ENCODE results near the gene GOLPH3L.
"Not testable (repeated sequence)": the region's sequence is repeated elsewhere in the genome, so short reads cannot be mapped to it uniquely, and the experiment has no call there.

GOLPH3L gene

GRCh38 chr1:150654635-150655034 lies 42.3 kb downstream of the GOLPH3L start:
- not testable (repeated sequence) for DNase-seq

DNA sequence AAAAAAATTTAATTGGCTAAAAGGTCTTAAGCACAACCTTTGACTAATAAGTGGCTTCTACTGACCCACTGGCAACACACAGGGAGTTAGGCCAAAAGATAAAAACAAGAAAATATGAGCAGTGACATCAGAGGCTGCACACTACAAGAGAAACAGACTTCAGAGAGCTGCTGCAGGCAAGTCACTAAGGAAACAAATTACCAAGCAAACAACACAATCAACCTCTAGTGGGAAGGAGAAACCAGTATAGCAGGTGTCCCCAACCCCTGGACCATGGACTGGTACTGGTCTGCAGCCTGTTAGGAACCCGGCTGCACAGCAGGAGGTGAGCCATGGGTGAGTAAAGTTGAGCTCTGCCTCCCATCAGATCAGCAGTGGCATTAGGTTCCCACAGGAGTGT lies 46.8 kb downstream of the GOLPH3L start:
- no peak for DNase-seq

GRCh38 chr1:150649441-150650075 lies 47.4 kb downstream of the GOLPH3L start:
- no peak for DNase-seq

GRCh38 chr1:150642296-150642695 lies 54.7 kb downstream of the GOLPH3L start:
- DNase-seq: no peak

- DNase-seq: not testable (repeated sequence)
Observed at GRCh38 chr1:150641126-150641815, 55.7 kb downstream of the GOLPH3L start.

DNA sequence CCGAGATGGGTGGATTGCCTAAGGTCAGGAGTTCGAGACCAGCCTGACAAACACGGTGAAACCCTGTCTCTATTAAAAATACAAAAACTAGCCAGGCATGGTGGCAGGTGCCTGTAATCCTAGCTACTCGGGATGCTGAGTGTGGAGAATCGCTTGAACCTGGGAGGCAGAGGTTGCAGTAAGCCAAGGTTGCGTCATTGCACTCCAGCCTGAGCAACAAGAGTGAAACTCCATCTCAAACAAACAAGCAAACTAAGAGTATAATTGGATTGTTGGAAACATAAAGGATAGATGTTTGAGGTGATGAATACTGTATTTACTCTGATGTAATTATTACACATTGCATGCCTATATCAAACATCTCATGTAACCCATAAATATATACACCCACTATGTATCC lies 58.5 kb downstream of the GOLPH3L start:
- not testable (repeated sequence) for DNase-seq

- not testable (repeated sequence) for DNase-seq
Observed at GRCh38 chr1:150634839-150635622, 61.9 kb downstream of the GOLPH3L start.

- peak; percentile 98 for DNase-seq
Observed at GRCh38 chr1:150629115-150629928, 67.6 kb downstream of the GOLPH3L start, which contains the start of gene ENSA. Gene ENSA, minus strand, starts transcription at chr1:150629612. Its CDS starts 142 bp downstream, at chr1:150629470.

DNA sequence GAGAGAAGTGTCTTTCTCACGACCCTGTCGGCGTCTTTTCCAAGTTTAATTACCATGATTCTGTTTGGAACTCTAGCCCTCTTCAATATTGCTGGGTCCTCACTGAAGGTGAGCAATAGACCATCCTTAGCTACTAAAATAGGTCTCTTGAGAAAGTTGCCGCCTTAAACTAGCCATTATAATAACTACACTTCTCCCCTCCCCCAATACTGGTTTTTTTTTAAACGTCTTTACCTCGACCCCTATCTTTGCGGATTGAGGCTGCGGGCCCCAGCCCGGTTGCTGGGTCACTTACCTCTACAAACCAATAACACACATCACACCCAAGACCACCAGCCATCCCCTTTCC lies 68.2 kb downstream of the GOLPH3L start:
- no peak for DNase-seq

DNA sequence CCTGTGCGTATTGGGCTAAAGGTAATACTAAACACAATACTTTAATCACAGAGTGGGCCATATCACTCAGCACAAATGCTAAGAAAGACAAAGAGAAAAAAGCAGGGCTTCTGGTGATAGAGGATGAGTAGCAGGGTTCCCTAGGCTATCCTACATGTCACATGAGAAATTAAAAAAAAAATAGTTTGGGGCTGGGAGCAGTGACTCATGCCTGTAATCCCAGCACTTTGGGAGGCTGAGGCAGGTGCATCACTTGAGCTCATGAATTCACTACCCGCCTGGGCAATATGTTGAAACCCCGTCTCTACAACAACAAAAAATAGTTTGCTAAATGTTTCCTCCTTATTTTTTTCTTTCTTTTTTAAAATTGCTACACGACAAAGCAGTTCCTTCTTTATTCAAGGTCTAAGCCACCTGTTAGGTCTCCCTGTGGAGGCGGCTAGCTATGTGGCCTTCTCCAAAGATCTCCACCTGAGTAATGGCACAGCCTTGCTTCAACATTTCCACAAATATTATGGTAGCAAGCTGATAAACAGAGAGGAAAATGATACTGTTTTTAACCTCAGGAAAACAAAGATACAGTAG lies 69.0 kb downstream of the GOLPH3L start:
- no peak for DNase-seq

- no peak for DNase-seq
Observed at GRCh38 chr1:150626150-150626549, 70.8 kb downstream of the GOLPH3L start.

DNA sequence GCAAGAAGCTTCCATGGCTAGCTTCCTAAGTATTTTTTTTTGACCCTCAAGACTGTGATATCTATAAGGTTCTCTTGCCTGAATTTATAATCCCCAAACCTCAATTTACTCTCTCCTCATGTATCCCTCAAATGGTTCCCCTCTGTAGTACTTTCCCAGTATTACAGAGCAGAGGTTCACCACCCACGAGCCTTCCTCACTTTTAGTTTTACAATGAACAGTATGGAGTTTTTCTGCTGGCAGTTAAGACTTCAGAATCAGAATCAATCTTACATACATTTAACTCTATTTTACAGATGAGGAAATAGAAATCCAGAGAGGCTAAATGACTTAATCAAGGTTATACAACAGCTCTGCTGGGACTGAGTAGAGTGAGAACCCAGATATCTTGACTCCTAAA lies 72.4 kb downstream of the GOLPH3L start:
- not testable (repeated sequence) for DNase-seq

- DNase-seq: not testable (repeated sequence)
Observed at GRCh38 chr1:150624134-150624533, 72.8 kb downstream of the GOLPH3L start.

DNA sequence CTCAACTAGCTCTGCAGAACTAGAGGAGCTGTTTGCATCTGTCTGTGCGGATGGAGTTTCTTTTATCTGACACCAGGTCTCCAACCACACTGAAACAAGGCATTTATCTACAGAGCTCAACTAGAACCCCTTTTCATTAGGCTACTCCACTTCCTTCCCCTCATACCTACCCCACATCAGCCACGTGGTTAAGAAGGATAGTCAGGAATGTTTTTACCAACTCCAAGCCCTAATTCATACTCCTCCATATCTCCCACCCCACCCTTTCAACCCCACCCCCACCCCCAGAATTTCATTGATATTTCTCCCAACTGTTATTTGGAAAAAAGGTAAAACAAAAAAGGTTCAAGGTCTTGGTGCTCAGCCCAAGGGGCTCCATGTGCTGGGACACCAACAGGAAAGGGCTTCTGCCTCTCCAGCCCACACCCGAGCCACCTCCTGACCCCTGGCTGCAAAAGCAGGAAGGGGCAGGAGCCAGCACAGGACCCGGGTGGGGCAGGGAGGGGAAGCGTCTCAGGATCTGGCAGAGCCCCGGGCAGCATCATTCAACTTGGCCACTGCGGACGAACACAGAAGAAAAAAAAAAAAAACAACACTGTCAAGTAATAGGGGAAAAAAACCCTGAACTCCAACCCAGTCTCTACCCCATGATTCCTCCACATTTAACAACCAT lies 74.5 kb downstream of the GOLPH3L start:
- DNase-seq: no peak

DNA sequence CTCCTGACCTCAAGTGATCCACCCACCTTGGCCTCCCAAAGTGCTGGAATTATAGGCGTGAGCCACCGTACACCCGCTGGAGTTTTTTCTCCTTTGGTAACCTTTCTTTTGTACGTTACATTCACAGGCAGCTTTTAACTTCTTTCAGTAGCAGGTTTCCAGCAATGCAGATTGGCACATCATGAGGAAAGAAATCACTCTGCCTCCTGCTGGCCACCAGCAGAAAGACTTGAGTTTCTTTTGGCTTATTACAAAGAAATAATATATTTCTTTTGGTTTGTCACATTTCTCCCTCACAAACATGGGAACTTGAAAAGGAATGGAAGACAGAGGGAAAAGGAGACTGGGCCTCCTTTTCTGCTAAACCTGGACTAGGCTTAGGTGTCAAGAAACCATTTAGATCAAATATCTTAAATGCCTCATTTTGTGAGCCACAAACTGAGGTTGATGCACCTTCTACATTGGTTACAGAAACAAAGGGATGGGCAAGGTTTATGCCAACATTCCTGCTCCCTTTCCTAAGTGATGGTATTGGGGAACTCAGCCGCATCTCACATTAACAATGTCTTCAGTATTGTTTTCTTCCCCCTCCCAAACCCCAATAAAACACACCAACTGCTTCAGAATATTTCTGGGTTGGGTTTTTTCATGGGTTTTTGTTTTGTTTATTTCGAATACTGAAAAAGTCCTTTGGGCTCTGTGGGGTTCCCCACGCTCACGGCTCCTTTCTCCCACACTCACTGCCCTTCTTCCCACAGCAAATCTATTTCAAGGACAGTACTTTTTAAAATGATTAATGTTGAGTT lies 75.3 kb downstream of the GOLPH3L start:
- peak; percentile 78 for DNase-seq

GRCh38 chr1:150620919-150621318 lies 76.0 kb downstream of the GOLPH3L start:
- no peak for DNase-seq

DNA sequence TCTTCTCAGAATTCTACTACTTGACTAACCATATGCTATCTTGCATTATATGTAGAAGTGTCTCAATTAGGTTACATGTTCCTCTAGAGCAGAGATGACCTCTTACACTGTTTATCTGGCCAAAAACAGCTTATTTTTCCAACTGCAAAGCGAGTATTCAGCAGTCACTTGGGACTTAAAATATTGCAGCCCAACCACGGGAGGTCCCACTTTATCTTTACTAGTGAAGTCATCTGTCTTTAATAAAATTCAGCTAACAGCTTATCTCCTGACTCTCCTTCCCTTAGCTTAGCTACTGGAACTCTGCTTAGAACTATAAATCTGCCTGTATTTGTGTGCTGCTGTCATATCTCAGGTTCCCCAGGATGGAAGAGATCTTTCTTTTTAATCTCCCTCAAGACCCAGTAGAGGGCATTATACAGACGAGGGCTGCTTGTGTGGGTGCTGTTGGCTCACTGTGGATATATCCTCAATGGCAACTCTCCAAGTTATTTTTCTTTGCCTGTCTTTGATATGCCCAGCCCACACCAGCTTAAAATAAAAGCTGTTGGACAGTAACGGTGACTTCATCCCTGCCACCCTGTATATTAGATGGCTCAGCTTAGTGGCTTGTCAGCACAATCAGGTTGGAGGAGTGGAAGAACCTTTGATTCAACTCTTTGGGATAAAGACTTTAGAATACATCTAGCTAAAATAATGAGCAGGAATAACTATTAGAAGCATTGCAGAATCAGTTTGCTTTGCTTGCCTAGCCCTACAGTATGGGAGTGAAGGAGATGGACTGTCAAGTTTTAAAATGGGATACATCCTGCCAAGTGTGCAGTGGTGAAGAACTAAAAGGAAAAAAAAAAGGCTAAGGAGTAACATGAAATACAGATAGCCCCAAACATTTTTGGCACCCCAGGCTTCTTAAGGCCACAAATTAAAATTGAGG lies 77.1 kb downstream of the GOLPH3L start:
- peak; percentile 51 for DNase-seq

DNA sequence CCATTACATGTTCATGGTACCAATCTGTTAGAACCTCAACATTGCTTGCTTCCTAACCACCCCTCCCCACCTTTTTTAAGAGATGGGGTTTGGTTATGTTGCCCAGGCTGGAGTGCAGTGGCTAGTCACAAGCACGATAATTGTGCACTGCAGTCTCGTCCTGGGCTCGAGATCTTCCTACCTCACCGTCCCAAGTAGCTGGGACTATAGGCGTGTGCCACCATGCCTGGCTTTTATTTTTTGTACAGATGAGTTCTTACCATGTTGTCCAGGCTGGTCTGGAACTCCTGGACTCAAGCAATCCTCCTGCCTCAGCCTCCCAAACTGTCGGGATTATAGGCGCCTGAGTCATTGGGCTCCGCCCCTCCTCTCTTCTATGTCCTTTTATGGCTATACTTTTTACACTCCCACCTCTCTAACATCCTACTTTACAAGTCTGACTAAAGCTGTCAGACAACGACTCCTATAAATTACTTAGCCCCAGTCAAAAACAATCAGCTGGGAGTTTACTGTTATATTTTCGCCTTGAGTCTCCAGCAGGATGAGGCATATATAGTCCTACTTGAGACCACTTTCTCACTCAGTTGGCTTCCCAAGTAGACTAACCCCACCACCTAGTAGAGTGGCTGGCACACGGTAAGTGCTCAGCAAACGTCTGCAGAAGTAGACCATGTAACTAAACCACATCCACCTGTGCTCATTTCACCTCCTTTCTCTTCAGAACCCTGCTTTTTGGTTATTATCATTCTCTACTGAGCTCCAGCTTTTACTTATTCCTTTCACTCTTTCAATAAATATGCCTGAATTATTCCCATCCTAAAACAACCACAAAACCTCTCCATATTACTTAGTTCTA lies 81.4 kb downstream of the GOLPH3L start:
- peak; percentile 36 for DNase-seq

Measured in CD4-positive, alpha-beta T cell treated with Interleukin-21 for 1 hour (primary cell).